ENCODE results near the gene ATP6V0B.

DNA sequence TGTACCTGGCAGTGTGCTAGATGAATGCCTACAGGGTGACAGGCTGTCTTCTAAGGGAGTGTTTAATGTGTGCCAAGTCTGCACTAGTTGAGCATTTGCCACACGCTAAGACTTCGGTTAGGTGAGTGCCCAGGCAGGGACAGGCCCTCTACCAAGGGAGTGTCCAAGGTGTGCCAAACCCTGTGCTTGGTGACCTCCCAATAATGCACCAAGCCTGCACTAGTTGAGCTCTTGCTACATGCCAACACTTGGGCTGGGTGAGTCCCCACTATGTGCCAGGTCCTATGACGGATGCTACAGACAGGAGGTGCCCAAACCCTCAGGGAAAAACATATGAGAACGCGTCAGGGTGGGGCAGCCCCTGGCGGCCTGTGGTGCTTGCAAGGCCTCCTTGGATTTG, 45.7 kb downstream of the ATP6V0B start:
- TF ChIP-seq FOXA1 (IDR thresholded peaks at IDR 0.05) = no peak
- TF ChIP-seq FOXA1 (CRISPR knock-in tag; IDR thresholded peaks at IDR 0.05) = no peak
- TF ChIP-seq SMAD3 (CRISPR knock-in tag; IDR thresholded peaks at IDR 0.05) = no peak
- no peak for TF ChIP-seq SIX4 (CRISPR knock-in tag; IDR thresholded peaks at IDR 0.05)
- TF ChIP-seq ZFP41 (CRISPR knock-in tag; IDR thresholded peaks at IDR 0.05; ENCODE audit: borderline replicate concordance) = no peak
- TF ChIP-seq, protein P1, sequence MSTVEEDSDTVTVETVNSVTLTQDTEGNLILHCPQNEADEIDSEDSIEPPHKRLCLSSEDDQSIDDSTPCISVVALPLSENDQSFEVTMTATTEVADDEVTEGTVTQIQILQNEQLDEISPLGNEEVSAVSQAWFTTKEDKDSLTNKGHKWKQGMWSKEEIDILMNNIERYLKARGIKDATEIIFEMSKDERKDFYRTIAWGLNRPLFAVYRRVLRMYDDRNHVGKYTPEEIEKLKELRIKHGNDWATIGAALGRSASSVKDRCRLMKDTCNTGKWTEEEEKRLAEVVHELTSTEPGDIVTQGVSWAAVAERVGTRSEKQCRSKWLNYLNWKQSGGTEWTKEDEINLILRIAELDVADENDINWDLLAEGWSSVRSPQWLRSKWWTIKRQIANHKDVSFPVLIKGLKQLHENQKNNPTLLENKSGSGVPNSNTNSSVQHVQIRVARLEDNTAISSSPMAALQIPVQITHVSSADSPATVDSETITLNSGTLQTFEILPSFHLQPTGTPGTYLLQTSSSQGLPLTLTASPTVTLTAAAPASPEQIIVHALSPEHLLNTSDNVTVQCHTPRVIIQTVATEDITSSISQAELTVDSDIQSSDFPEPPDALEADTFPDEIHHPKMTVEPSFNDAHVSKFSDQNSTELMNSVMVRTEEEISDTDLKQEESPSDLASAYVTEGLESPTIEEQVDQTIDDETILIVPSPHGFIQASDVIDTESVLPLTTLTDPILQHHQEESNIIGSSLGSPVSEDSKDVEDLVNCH (CRISPR knock-in tag; IDR thresholded peaks at IDR 0.05) = no peak
- no peak for TF ChIP-seq SMC3 (IDR thresholded peaks at IDR 0.05; ENCODE audit: low read length)
- no peak for TF ChIP-seq FIP1L1 (IDR thresholded peaks at IDR 0.05; ENCODE audit: borderline replicate concordance, insufficient read depth, low read depth, low read length)
- TF ChIP-seq ETS1 (CRISPR knock-in tag; IDR thresholded peaks at IDR 0.05) = no peak
- no peak for TF ChIP-seq PHF8 (CRISPR knock-in tag; IDR thresholded peaks at IDR 0.05)
- no peak for TF ChIP-seq ZBTB44 (CRISPR knock-in tag; IDR thresholded peaks at IDR 0.05)
- no peak for TF ChIP-seq BHLHE40 (IDR thresholded peaks at IDR 0.05; ENCODE audit: low read length)
- no peak for TF ChIP-seq JUN (CRISPR knock-in tag; IDR thresholded peaks at IDR 0.05)

Data from HepG2 (cell line).